KMS-11 (cell line): ENCODE measurements around the gene CFAP298.

Source experiments
- H2AFZ ChIP-seq: fragments of 200-600 bp; sonication (generic); 2 replicates; pipeline ENCODE4 v1.6.1; 2016; ENCODE audit warnings: antibody characterized with exemption, mixed run types, low read depth
- H3K27ac ChIP-seq: fragments of 200-600 bp; sonication (generic); 2 replicates; pipeline ENCODE4 v1.6.1; 2016; ENCODE audit warnings: mild to moderate bottlenecking, mixed run types
- H3K27me3 ChIP-seq: fragments of 200-600 bp; sonication (generic); 2 replicates; pipeline ENCODE4 v1.6.1; 2017; ENCODE audit warnings: mild to moderate bottlenecking, low read depth, mixed run types, moderate library complexity; ENCODE audit not compliant: insufficient read depth
- H3K36me3 ChIP-seq: fragments of 200-600 bp; sonication (generic); 2 replicates; pipeline ENCODE4 v1.6.1; 2017; ENCODE audit warnings: mild to moderate bottlenecking, mixed run types; ENCODE audit not compliant: insufficient read depth
- H3K4me1 ChIP-seq: fragments of 200-600 bp; sonication (generic); 2 replicates; pipeline ENCODE4 v1.6.1; 2016; ENCODE audit warnings: mild to moderate bottlenecking, low read depth, mixed run types; ENCODE audit not compliant: poor library complexity, severe bottlenecking
- H3K4me2 ChIP-seq: fragments of 200-600 bp; sonication (generic); 2 replicates; pipeline ENCODE4 v1.7.0; 2016; ENCODE audit warnings: mild to moderate bottlenecking, mixed run types
- H3K4me3 ChIP-seq: fragments of 200-600 bp; sonication (generic); IDR thresholded peaks from 2 replicates; pipeline ENCODE4 v1.6.1; 2017; ENCODE audit warnings: low read depth, low read length, mixed read lengths; ENCODE audit not compliant: insufficient read depth
- H3K79me2 ChIP-seq: fragments of 200-600 bp; sonication (generic); 2 replicates; pipeline ENCODE4 v1.6.1; 2016; ENCODE audit warnings: low read depth, mixed run types; ENCODE audit not compliant: insufficient read depth
- H3K9ac ChIP-seq: fragments of 200-600 bp; sonication (generic); 2 replicates; pipeline ENCODE4 v1.6.1; 2016; ENCODE audit warnings: mild to moderate bottlenecking, mixed run types
- H4K20me1 ChIP-seq: fragments of 200-600 bp; sonication (generic); 2 replicates; pipeline ENCODE4 v1.6.1; 2016; ENCODE audit warnings: mild to moderate bottlenecking, mixed run types; ENCODE audit not compliant: insufficient read depth
- CTCF ChIP-seq: fragments of 200-600 bp; sonication (generic); conservative IDR thresholded peaks from 2 replicates; pipeline ENCODE4 v1.6.1; 2017; ENCODE audit warnings: low read depth, mild to moderate bottlenecking, antibody characterized with exemption, low read length, moderate library complexity, mixed read lengths

CFAP298 gene

GRCh38 chr21:32605469-32605868, 6.7 kb downstream of the CFAP298 start:
- no peaks in the 10 kb centered on the region; the same call in 1 of the 2 replicates for H3K36me3 ChIP-seq
- H4K20me1 ChIP-seq, result 0 out of 2 replicates have a peak, but pooled peaks cover 3% of the 10 kb centered on the region

GRCh38 chr21:32604464-32604863, 7.7 kb downstream of the CFAP298 start:
- TF ChIP-seq CTCF, result no peak
- no peaks in the 10 kb centered on the region for H3K27me3 ChIP-seq
- no peaks in the 10 kb centered on the region for H4K20me1 ChIP-seq
- no peak overlapping the region for H2AFZ ChIP-seq
- no peak overlapping the region for H3K4me2 ChIP-seq
- peaks cover 2% of the 10 kb centered on the region; the same call in 1 of the 2 replicates for H3K79me2 ChIP-seq
- H3K36me3 ChIP-seq, result no peaks in the 10 kb centered on the region; the same call in 1 of the 2 replicates
- H3K27ac ChIP-seq, result no peak overlapping the region
- no peak overlapping the region for H3K9ac ChIP-seq
- no peak overlapping the region for H3K4me3 ChIP-seq
- H3K4me1 ChIP-seq, result no peaks in the 10 kb centered on the region

More at GRCh38 chr21:32605469-32605868, 6.7 kb downstream of the CFAP298 start:
- Histone ChIP-seq H2AFZ (no peak overlapping the region), H3K27ac (no peak overlapping the region), H3K4me3 (no peak overlapping the region), H3K9ac (no peak overlapping the region), H3K27me3 (no peaks in the 10 kb centered on the region), H3K4me2 (no peak overlapping the region), H3K79me2 (peaks cover 12% of the 10 kb centered on the region), H3K4me1 (peaks cover 3% of the 10 kb centered on the region)
- TF ChIP-seq CTCF, result no peak

- H3K36me3 ChIP-seq, result no peaks in the 10 kb centered on the region; the same call in 1 of the 2 replicates
- no peak overlapping the region for H3K27ac ChIP-seq
- H3K4me2 ChIP-seq, result no peak overlapping the region
- no peak for TF ChIP-seq CTCF
- H3K9ac ChIP-seq, result no peak overlapping the region
- no peaks in the 10 kb centered on the region for H3K4me1 ChIP-seq
- no peaks in the 10 kb centered on the region for H3K27me3 ChIP-seq
- H3K4me3 ChIP-seq, result no peak overlapping the region
- no peaks in the 10 kb centered on the region for H4K20me1 ChIP-seq
- H3K79me2 ChIP-seq, result no peaks in the 10 kb centered on the region
- H2AFZ ChIP-seq, result no peak overlapping the region
These were observed 9.0 kb downstream of the CFAP298 start for GRCh38 chr21:32603131-32603530.

- Histone ChIP-seq H3K4me2 (no peak overlapping the region), H3K9ac (no peak overlapping the region), H4K20me1 (no peaks in the 10 kb centered on the region), H3K79me2 (no peaks in the 10 kb centered on the region), H3K36me3 (no peaks in the 10 kb centered on the region; the same call in 1 of the 2 replicates), H3K4me1 (no peaks in the 10 kb centered on the region), H3K4me3 (no peak overlapping the region), H3K27me3 (no peaks in the 10 kb centered on the region), H2AFZ (no peak overlapping the region), H3K27ac (no peak overlapping the region)
- TF ChIP-seq CTCF, result no peak
These were observed 10.1 kb downstream of the CFAP298 start for GRCh38 chr21:32602099-32602498.
